Loucy (cell line): ENCODE measurements around the gene DLG2.

ENCODE experiments used
- EZH2phosphoT487 ChIP-seq: fragments of 200-600 bp; IDR thresholded peaks from 2 replicates; pipeline ENCODE4 v1.6.1; 2018; ENCODE audit warnings: antibody characterized with exemption, mild to moderate bottlenecking, moderate library complexity, borderline replicate concordance
- TF ChIP-seq, protein P1 (sequence below): fragments of 200-600 bp; sonication (generic); conservative IDR thresholded peaks from 2 replicates; pipeline ENCODE4 v1.5.1; 2014; ENCODE audit warnings: mild to moderate bottlenecking, antibody characterized with exemption, low read length

DNA sequence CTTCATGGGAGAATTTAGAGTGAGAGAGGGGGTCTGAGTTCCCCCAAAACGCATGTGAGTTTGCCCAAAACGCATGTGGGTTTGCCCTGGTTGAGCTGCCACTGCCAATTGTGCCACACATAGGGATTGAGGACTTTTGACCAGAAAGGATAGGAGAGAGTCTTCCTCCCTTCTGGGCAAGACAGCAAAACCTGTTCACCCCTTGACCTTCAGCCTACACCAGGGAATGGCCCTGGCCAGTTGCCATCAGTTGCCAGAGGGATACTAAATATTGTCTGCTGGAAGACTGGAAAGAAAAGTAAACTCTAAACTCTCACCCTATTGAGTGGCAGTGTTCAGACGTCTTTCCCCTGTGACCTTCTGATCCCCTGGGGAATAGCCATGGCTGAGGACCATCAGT is 363.8 kb downstream of the DLG2 start:
- TF ChIP-seq, protein P1, sequence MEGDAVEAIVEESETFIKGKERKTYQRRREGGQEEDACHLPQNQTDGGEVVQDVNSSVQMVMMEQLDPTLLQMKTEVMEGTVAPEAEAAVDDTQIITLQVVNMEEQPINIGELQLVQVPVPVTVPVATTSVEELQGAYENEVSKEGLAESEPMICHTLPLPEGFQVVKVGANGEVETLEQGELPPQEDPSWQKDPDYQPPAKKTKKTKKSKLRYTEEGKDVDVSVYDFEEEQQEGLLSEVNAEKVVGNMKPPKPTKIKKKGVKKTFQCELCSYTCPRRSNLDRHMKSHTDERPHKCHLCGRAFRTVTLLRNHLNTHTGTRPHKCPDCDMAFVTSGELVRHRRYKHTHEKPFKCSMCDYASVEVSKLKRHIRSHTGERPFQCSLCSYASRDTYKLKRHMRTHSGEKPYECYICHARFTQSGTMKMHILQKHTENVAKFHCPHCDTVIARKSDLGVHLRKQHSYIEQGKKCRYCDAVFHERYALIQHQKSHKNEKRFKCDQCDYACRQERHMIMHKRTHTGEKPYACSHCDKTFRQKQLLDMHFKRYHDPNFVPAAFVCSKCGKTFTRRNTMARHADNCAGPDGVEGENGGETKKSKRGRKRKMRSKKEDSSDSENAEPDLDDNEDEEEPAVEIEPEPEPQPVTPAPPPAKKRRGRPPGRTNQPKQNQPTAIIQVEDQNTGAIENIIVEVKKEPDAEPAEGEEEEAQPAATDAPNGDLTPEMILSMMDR: no peak
- no peak for TF ChIP-seq EZH2phosphoT487
